NCI-H2227 (cell line): ENCODE data around the gene ERG.

Source experiments
- DNase-seq: peaks from one replicate; lab custom pipeline; 2025; ENCODE audit not compliant: unreplicated experiment; lab: John Stamatoyannopoulos, UW

The ERG gene

DNA sequence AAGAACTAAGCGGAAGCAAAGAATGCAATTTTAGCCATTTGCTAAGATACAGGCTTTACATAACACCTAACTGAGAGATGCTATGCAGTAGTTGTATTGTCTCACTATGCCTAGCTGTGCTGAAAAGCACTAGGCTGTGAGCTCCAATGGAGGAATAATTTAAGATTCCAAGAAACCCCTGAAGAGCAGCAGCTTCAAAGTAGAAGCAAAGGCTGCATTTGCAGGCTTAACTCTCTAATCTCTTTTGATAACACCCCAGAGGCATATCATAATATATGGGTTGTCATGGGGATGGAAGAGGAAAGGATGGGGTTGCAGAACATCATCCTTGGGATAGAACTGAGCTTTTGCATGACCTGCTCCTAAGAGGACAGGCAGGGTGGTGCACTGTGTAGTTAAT lies 102.0 kb downstream of the ERG start:
- no peak for DNase-seq

DNA sequence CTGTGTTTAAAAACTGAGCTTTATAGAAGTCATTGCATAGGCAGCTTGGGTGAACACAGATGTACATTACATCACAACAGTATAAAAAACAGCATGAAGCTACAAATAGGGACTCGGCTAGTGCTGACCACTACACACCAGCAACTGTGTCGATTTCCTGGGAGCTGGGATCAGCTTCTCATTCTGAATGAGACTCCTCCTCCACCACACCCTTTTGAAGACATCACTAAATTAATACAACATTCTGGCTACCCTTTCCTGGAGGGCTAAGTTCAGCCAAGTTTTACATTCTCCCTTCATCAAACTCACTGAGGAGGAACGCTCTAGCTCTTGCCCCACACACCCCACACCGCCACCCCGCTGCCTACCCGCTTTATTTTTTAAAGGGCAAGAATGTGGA lies 102.7 kb downstream of the ERG start:
- no peak for DNase-seq

DNA sequence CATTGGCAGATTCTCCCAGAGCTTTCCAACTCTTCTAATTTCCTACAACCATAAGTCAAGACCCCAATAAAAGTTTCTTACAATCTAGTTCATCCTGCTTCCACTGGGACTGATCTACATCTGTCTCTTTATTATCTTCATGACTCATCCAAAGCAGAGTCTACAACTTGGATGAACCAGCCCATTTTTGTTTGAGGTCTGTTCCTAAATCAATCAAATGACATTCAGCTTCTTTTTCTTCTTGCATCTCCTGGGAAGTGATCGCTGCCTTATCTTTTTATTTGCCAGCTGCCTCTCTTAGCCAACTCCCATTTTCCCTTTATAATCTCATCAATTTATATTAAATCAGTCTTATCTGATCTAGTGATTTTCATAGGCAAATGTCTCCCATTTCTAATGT lies 105.6 kb downstream of the ERG start:
- no peak for DNase-seq

DNA sequence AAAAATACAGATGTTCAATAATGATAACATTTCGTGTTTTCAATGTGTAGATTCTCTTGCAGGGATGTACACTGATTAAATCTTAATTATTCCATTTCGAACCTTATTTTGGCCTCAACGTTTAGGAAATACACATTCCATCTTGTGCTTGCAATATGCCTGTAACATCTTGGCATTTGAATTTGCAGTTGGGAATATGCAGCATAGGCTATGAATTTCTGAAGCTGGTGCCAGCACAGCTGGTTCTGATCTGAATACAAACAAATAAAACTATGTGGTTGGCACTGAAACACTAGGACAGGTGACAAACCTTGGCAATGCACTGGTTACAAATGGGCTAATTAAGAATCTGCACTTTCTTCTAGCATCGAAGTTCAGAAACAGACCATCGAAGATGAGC lies 108.4 kb downstream of the ERG start:
- DNase-seq = no peak

DNA sequence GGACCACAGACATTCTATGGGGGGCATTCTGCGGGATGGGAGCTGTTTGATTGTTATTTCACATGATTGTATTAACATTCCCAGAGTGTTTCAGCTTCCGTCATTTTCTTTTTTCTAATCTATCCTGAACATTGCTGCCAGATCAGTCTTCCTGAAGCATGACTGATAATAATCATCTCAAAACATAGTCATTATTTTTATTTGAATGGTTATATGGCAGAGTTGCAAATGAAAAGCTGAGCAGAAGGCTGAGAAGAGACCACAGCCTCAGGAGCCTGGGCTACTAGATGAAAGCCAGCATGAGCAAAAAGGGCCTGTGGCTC lies 109.0 kb downstream of the ERG start:
- no peak for DNase-seq

DNA sequence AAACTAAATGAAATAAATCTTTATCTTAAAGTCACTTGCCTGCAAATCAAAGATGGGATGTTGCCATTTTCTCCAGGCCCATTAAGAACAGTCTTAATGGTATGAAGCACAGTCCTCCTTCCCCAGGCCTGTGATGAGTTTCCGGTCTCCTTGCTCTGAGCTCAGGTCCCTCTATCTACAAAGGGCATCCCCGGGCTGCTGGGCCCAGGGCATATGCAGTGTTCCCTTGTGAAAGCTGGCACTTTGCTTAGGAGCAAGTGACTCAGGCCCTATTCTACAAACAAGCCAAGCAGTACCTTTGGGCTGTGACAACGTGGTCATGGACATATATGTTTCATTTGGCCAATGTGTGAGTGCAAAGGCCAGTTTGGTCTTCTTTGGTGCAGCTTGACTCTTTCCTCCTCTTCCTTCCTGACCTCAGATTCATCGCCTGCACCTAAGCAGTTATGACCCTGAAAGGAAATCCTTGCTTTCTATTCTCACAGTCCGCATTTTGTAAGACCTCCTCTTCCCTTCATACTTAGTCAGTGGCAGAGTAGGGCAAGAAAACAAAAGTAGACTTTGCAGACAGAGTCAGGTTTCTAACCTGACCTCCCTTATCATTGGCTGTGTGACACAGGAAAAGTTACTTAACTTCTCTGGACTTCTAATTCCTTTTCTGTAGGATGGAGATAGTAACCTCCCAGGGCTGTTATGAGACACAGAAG lies 109.5 kb downstream of the ERG start:
- DNase-seq = no peak

DNA sequence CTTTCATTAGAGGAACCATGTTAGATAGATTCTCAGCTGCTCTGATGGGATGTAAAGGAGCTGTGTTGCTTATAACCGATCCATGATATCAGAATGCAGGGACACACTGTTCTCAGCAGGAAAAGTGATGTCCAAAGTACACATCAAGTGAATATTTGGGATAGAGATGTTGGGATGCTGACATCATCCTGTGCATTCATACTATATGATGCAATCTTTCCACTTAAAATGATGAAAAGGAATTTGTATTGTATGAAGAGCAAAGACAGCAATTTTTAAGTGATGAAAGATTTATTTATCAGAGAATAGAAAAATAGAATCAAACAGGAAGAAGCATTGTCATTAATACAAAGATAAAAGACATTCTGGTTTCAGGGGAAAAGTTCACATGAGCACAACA lies 110.1 kb downstream of the ERG start:
- DNase-seq = no peak

DNA sequence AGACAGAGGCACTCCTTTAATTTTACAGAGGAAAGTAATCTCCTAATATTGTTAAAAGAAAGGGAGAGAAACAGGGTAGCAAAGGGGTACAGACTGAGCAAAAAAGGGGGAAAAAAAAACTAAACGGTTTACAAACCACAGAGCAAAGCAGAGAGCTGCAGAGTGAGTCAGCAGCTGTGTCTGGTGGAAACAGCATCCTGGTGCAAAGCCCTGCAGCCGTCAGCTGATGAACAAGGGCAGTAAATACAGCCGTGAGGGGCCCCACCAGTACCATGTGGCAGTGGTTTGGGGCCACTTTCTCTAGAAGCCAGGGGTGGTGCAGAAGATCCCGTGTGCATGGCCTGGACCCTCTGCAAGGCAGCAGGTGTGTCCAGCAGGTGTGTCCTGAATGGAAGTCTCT lies 111.3 kb downstream of the ERG start:
- no peak for DNase-seq

DNA sequence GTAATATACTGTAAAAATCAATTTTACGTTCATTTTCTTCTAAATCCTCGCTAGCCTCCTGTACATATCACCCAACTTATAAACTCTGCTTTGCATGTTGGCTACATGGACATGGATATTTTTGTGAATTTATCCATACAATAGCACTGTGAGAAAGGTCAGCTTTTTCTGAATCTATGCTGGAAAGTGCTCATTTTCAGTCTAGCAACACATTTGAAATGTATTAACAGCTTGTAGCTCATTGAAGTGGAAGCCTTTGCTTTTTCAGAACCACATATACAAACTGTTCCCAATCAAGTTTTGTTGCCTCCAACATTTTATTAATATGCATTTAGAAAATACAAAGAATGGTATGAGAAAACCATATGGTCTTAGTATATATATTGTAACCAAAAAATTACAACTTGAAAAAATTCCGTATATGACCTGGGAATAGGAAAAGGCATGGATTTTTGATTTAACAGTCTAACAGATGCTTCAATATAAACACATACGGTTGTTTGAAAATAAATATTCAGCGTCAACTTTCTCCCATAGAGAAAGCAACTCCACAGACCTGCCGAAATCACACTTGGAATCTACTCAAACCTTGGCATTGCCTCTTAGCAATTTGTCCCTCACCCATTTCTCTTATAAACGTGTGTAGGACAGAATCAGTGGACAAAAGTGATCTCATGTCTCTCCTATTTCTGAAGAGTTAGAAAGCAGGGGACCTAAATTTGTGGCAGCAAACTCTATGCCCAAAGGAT lies 112.7 kb downstream of the ERG start:
- no peak for DNase-seq

DNA sequence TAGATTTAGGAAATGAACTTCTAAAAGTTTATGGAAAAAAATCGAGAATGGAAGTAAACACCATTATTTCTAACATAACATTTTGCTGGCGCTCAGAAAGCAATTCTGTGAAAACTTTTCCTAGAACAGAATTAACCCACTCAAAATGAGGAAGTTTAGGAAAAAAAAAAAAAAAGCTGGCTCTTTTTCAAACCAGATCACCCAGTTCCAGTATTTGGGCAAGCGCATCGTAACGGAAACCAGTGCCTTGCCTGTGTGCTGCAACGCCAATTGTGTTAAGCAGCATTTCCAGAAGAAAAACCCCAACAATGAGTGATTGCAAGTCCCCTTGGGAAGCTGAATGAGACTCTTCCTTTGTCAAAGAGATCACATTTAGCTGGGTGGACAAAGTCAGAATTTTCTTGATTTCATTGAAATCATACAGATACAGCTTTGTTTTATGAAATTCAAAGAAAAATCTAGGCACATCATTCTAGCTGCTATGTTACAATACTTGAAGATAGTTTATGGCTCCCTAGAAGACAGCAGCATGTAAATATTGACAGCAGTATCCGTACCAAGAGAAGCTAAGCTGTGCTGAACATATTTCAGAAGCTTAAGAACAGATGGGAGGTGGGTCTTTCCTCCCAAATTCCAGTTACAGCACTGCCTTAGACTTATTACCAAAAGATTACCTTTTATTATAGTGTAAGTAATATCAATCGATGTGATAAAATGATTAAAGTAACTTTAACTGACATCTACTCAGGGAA lies 113.4 kb downstream of the ERG start:
- no peak for DNase-seq

DNA sequence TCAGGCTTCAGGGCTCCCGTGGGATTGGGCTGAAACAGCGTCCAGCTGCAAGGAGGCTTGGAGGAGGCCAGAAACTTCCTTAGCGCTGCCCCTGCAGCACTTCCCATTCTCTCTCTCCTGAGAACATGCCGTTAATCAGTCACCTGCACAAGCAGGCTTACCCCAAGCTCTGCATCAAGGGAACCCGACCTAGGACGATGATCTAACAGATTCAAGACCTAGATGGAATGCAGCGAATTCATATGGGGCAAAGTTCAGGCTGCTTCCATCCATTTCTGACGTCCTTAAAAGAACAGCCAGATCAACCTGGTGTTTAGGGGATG lies 114.1 kb downstream of the ERG start:
- no peak for DNase-seq

DNA sequence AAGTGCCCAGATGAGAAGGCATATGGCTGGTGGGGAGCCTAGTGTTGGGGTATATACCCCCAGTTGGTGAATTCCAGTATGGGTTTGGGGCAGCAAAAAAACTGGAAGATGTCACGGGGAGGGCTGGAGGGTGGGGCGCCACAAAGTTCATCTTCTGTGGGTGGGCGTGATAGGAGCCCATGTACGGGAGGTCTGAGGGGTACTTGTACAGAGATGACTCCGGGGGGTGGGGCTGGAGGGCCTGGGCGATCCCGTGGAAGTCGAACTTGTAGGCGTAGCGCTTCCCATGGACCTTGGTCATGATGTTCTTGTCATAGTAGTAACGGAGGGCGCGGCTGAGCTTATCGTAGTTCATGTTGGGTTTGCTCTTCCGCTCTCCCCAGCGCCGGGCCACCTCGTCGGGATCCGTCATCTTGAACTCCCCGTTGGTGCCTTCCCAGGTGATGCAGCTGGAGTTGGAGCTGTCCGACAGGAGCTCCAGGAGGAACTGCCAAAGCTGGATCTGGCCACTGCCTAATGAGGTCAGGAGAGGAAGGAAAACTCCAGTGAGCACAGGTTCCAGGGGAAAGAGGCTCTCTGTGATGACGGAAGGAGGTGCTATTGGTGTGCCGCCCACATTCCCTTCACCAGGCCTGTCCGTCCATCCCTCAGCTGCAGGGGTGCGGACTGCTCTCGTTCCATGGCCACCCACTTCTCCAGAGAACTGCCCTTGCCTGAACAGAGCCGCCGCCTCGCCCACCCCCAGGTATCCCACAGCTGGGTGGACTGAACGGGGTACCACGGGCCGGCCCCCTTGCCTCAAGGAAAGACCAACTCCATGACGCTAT lies 114.7 kb downstream of the ERG start:
- no peak for DNase-seq

DNA sequence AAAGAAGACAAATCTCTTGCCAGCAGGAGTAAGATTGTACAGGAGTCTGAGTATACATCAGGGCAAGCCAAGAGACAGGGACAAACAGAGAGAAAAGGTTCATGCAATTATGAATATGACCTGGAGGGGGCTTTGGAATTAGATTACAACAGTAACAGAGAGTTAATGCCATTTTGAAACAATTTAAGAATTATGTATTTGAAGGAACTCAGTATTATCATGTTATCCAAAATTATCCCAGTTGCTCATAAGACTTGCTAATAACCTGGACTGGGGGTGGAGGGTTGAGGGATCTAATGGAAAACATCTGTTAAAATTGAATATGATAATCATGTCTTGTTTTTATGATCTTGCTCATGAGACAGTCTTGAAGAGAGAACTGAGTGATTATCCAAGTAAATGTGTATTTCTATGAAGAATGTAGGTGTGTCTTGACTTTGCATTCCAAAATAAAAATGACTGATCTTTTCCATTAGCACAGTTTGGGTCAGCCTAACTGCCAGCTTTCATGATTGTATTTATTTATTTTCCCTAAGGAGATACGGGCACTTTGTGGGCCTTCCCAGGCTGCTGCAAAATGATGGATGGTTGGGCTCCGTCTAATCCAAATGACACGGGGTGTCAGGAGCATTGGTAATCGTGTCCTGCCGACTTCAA lies 117.7 kb downstream of the ERG start:
- DNase-seq = no peak

DNA sequence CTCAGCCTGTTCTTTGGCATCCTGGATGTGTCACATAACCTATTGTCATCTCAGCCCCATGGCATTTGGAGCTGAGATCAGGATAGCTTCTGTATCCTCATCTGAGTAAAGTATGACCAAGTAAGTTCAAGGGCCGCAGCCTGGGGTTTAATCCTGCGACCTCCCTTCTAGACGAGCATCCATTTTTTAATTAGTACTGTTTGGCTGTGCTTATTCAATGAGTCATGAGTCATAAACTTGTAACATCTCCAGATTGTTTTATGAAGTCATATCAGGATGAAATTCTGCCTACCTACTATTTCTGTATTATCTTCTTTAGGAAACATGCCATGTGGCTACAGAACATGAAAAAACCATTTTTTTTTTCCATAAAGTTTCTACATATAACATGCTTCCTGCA lies 119.1 kb downstream of the ERG start:
- DNase-seq = no peak

DNA sequence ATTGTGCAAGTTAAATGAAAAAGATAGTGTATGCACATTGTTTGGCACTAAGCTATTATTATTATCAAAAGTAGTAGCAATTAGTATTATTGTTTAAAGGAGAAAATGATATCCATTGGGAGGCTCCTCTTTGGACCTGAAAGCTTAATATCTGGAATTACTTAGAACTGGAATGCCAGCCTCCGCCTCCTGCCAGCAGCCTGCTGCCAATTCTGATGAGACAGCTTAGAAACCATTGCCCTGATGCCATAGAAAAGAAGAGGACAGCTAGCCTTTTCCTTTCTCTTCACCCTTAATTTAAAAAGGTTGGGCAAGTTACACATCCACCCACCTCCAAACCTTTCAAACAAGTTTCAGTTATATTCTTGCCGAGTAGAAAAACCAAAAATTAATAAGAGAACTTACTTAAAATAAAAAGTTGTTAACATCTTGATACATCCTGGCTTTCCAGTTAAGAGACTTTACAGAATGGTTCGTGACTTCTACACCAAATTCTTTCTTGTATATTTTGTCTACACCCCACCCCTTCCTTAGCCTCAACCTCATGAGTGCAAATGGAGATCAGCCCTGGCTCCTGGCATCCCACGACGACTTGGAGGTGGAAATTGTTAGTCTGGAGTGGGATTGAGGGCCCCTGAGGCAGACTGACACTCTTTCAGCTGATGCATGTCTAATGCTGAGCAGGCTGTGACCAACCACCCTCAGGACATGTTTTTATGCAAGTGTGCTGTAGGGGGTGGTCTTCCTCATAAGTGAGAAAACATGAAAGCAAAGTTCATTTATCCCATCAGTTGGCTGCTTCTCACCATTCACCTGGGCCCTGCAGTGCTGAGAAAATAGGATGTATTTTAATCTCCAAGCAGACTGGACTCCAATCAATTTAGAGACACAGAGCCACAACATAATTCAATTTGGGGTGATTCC lies 120.8 kb downstream of the ERG start:
- DNase-seq = no peak

DNA sequence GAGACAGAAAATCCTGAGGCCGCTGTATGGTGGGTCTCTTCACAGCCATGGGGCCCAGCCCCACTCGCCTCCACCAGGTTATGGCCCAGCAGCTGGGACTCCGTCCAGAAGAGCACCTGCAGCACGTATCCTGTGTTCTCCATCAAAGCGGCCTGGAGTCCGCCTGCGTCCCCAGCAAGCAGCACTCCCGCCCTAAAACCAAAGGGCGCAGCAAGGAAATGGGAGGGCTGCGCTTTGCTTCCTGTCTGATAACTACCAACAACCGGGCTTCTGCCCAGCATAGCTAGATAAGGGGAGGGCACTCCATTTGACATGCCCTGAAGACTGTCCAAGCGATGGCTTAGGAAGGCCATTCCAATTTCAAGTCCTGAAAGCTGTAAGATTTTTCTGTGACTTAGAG lies 121.6 kb downstream of the ERG start:
- DNase-seq = no peak

DNA sequence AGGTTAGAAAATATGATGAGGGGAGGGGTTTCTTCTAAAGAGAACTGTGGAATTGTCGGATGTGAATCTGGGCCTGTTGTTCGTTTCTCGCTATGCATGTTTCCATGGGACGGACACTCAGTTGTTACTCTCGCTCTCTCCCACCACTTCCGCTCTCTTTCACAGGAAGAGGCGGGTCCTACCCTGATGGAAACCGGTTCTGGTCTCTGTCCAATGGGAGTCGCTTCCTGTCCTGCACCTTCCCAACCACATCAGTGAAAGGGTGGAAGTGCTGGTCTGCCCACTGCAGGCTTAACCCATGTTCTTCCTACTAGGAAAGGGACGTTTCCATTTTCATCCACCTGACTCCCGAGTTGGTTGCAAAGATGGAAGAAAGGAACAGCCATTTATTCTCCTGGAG lies 122.0 kb downstream of the ERG start:
- DNase-seq = no peak

DNA sequence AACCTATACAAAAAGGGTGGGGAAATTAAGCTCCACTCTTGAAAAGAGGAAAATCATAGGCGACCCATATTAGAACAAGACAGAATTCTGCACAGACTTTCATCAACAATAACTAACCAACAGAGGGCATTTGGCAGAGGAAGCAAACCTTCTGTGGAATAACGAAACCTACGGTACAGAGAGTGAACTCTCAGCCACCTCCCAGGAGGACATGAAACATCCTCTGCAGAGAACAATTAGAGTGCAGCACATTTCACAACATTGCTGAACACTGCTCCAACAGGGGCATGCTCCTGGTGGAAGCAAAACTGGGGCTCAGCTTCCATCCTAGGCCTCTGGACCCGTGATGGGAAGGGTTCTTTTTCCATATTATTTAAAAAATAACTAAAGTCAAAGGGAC lies 130.6 kb downstream of the ERG start:
- no peak for DNase-seq

DNA sequence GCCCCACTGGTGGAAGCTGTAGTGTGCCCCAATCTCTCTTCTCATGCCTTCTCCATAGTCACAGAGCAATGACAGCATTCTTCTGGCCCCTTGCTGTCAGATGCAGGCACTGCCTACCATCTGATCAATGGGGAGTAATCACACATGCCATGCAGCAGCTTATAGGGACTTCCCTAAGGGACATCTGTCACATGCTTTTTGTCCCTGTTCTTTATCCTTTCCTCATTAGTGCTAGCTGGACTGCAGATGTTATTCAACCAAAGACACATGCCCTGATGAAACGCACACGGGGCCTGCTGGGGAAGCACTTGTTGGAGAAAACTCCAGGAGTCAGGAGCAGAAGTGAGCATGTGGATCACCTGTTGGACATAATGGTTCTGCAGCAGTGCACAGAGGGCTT lies 132.8 kb downstream of the ERG start:
- DNase-seq = no peak

DNA sequence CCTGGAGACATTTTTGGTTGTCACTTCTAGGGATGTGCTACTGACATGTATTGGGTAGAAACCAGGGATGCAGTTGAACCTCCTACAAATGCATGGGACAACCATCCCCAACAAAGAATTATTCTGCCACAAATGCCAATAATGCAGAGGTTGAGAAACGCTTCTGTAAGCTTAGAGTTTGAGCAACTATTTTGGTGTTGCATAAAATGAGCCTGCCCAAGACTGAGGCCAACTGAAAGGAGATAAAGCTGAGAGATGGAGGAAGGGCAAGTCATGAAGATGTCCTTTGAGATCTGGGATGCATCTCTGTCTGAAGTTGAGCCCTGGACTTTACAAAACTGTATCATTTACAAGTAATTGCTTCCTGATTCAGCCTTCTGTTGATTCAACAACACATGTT lies 134.6 kb downstream of the ERG start:
- DNase-seq = no peak
